Measurements from ENCODE around the gene LDLRAP1. TPM values are rescaled to one million over a fixed set of nuclear protein-coding genes. Genes with fewer than 3 reads are reported as not detected.

LDLRAP1 gene
- total RNA-seq, 2 donors from 2014 or later, result 37.8 to 56.3 TPM

DNA sequence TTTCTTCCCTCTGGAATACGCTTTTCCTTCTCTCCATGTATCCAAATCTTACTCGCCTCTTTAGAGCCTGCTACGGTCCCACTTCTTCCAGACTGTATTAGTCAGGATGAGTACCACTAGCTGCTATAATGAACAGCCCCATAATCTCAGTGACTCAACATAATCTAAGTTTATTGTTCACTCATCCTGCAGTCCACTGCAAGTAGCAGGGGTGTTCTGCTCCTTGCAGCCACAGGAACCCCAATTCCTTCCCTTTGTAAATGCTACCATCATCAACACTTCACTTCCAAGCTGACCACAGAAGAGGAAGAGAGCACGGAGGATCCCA is 18.1 kb upstream of the LDLRAP1 start:
- TF ChIP-seq POLR2A (IDR thresholded peaks at IDR 0.05) (no peak), CTCF (IDR thresholded peaks at IDR 0.05) (no peak), POLR2AphosphoS5 (IDR thresholded peaks at IDR 0.05) (no peak)
- no peak overlapping the region for H3K27ac ChIP-seq
- H3K4me3 ChIP-seq, result no peak overlapping the region
- no peaks in the 10 kb centered on the region for H3K27me3 ChIP-seq (replicated peaks; ENCODE audit: insufficient read depth)
- no peaks in the 10 kb centered on the region for H3K4me1 ChIP-seq (replicated peaks)
- no peak for DNase-seq (ENCODE audit: low spot score)
- H3K9me3 ChIP-seq, result no peaks in the 10 kb centered on the region
- WGBS, result 92% methylated on average over 4 of the region's 4 CpGs
- no peaks in the 10 kb centered on the region for H3K36me3 ChIP-seq
- intact Hi-C loops (cut with DNase I), result no loop called here

DNA sequence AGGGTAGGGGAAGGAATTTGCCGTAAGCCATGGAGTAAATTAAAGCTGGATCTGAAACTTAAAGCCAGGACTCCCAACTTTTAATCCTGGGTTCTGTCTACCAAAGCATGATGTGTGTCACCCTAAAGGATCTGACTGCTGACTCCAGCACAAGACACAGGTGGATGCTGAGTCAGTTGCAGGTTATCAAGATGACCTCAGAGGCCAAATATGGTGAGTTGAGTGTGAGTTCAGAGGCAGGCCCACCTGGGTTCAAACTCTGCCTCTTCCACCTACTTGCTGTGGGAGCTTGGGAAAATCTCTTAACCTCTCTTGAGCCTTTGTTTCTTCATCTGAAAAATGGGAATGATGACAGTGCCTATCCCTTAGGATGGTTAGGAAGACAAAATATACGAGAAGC is 16.7 kb upstream of the LDLRAP1 start:
- Histone ChIP-seq H3K36me3 (no peaks in the 10 kb centered on the region), H3K4me1 (replicated peaks) (no peaks in the 10 kb centered on the region), H3K27me3 (replicated peaks; ENCODE audit: insufficient read depth) (no peaks in the 10 kb centered on the region), H3K4me3 (no peak overlapping the region), H3K27ac (no peak overlapping the region), H3K9me3 (no peaks in the 10 kb centered on the region)
- intact Hi-C loops (cut with DNase I), result no loop called here
- TF ChIP-seq CTCF (IDR thresholded peaks at IDR 0.05) (no peak), POLR2AphosphoS5 (IDR thresholded peaks at IDR 0.05) (no peak), POLR2A (IDR thresholded peaks at IDR 0.05) (no peak)
- WGBS, result 89% methylated on average over 2 of the region's 2 CpGs
- no peak for DNase-seq (ENCODE audit: low spot score)

- H3K4me3 ChIP-seq, result no peak overlapping the region
- TF ChIP-seq POLR2AphosphoS5 (IDR thresholded peaks at IDR 0.05) (no peak), POLR2A (IDR thresholded peaks at IDR 0.05) (no peak), CTCF (IDR thresholded peaks at IDR 0.05) (no peak)
- no peaks in the 10 kb centered on the region for H3K4me1 ChIP-seq (replicated peaks)
- WGBS, result 22% methylated on average over 12 of the region's 12 CpGs
- no peak overlapping the region for H3K27ac ChIP-seq
- DNase-seq (ENCODE audit: low spot score), result no peak
- H3K36me3 ChIP-seq, result no peaks in the 10 kb centered on the region
- no peaks in the 10 kb centered on the region for H3K27me3 ChIP-seq (replicated peaks; ENCODE audit: insufficient read depth)
- intact Hi-C loops (cut with DNase I), result no loop called here
- H3K9me3 ChIP-seq, result no peaks in the 10 kb centered on the region
Observed at GRCh38 chr1:25527226-25527846, 16.1 kb upstream of the LDLRAP1 start.

DNA sequence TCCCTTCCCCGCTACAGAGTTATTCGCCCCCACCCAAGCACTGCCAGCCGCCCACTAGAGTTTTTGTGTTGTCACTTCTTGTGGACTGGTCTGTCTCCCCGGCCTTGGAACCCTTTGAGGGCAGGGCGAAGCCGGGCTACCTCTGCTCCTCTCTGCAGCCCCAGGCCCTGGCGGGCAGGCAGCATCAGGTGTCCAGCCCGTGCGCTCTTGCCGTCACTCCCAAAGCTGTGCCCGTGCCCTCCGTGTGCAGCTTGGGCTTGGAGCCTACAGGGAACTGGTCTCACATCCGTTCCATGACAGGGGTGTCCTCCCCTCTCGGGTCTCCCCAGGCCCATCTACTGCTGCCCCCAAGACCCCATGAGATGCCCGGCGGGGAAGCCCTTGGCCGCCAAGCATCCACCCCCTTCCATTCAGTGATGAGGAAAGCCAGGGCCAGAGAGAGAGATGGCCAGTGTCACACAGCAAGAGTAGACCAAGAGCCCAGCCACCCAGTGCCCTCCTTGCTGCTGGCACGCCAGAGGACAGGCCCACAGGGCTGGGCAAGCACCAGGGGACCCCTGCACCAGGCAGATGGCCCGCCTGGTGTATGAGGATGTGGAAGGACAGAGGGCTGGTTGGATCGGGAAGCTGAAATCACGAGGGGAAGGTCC is 15.3 kb upstream of the LDLRAP1 start:
- Histone ChIP-seq H3K36me3 (no peaks in the 10 kb centered on the region), H3K27me3 (replicated peaks; ENCODE audit: insufficient read depth) (no peaks in the 10 kb centered on the region), H3K4me3 (no peak overlapping the region), H3K4me1 (replicated peaks) (no peaks in the 10 kb centered on the region), H3K27ac (no peak overlapping the region), H3K9me3 (no peaks in the 10 kb centered on the region)
- intact Hi-C loops (cut with DNase I), result no loop called here
- WGBS, result 94% methylated on average over 17 of the region's 21 CpGs
- no peak for DNase-seq (ENCODE audit: low spot score)
- TF ChIP-seq POLR2AphosphoS5 (IDR thresholded peaks at IDR 0.05) (no peak), POLR2A (IDR thresholded peaks at IDR 0.05) (no peak), CTCF (IDR thresholded peaks at IDR 0.05) (no peak)

- no peak for DNase-seq (ENCODE audit: low spot score)
- no peaks in the 10 kb centered on the region for H3K4me1 ChIP-seq (replicated peaks)
- intact Hi-C loops (cut with DNase I), result no loop called here
- no peak overlapping the region for H3K27ac ChIP-seq
- no peak overlapping the region for H3K4me3 ChIP-seq
- H3K27me3 ChIP-seq (replicated peaks; ENCODE audit: insufficient read depth), result no peaks in the 10 kb centered on the region
- no peak for TF ChIP-seq POLR2A (IDR thresholded peaks at IDR 0.05)
- TF ChIP-seq CTCF (IDR thresholded peaks at IDR 0.05), result no peak
- TF ChIP-seq POLR2AphosphoS5 (IDR thresholded peaks at IDR 0.05), result no peak
- no peaks in the 10 kb centered on the region for H3K36me3 ChIP-seq
- no peaks in the 10 kb centered on the region for H3K9me3 ChIP-seq
- WGBS, result 90% methylated on average over 7 of the region's 7 CpGs
Observed at GRCh38 chr1:25528881-25529517, 14.4 kb upstream of the LDLRAP1 start.

Data from prostate gland (tissue), 2 donors.